Measurements from ENCODE around the gene LRRC66. TPM values are rescaled to one million over a fixed set of nuclear protein-coding genes. Genes with fewer than 3 reads are reported as not detected.

LRRC66 gene
- total and polyA plus RNA-seq, 9 of the 15 experiments (the other 6 are each of a cell fraction or from before 2014, with no cell fraction given): not detected

GRCh38 chr4:51960486-51960885 lies 59.7 kb downstream of the LRRC66 start:
- H3K4me2 ChIP-seq (ENCODE audit: insufficient read depth, low read length): no peak overlapping the region
- H3K79me2 ChIP-seq (ENCODE audit: control insufficient read depth, insufficient read depth, low read length): no peaks in the 10 kb centered on the region
- H3K27me3 ChIP-seq (ENCODE audit: control insufficient read depth in 2 of 2, insufficient read depth in 2 of 2, low read length in 2 of 2): no peaks in the 10 kb centered on the region
- H3K36me3 ChIP-seq (ENCODE audit: control insufficient read depth, insufficient read depth, low read length): no peaks in the 10 kb centered on the region
- TF ChIP-seq AFF4 (CRISPR knock-in tag; IDR thresholded peaks at IDR 0.05): no peak
- TF ChIP-seq KDM1A (IDR thresholded peaks at IDR 0.05): no peak
- TF ChIP-seq RUNX1 (IDR thresholded peaks at IDR 0.05; ENCODE audit: low read depth): no peak
- no peak for TF ChIP-seq CBX8 (IDR thresholded peaks at IDR 0.05; ENCODE audit: borderline replicate concordance, extremely low read depth, low read depth, low read length, poor library complexity, severe bottlenecking)
- no peak for TF ChIP-seq JUN (IDR thresholded peaks at IDR 0.05; ENCODE audit: borderline replicate concordance, low read depth, low read length)
- no peak for TF ChIP-seq JUN (CRISPR knock-in tag; IDR thresholded peaks at IDR 0.05; ENCODE audit: borderline replicate concordance)
- TF ChIP-seq FOXP4 (CRISPR knock-in tag; IDR thresholded peaks at IDR 0.05; ENCODE audit: borderline replicate concordance): no peak
- TF ChIP-seq ZNF239 (CRISPR knock-in tag; IDR thresholded peaks at IDR 0.05): no peak
- no peak for TF ChIP-seq ZNF655 (CRISPR knock-in tag; IDR thresholded peaks at IDR 0.05)
- TF ChIP-seq ZNF197 (CRISPR knock-in tag; IDR thresholded peaks at IDR 0.05; ENCODE audit: low read depth): no peak
- TF ChIP-seq NFATC3 (IDR thresholded peaks at IDR 0.05): no peak
- no peak for TF ChIP-seq ZNF277 (CRISPR knock-in tag; IDR thresholded peaks at IDR 0.05; ENCODE audit: borderline replicate concordance)
- no peak for TF ChIP-seq SRSF9 (IDR thresholded peaks at IDR 0.05; ENCODE audit: borderline replicate concordance, low read depth, low read length)
- TF ChIP-seq RBM34 (IDR thresholded peaks at IDR 0.05; ENCODE audit: borderline replicate concordance, insufficient read depth, low read length): no peak
- TF ChIP-seq CBX5 (IDR thresholded peaks at IDR 0.05; ENCODE audit: borderline replicate concordance, low read depth): no peak
- ATAC-seq (no peak), FAIRE-seq (no peak), DNase-seq (ENCODE audit: extremely low read depth in 1 of 4, low spot score in 3 of 4) (no peak)
- no peak overlapping the region for H2AFZ ChIP-seq (ENCODE audit: low read depth, low read length)
- no TSS peak for BruUV-seq (replicated peaks)
- no peaks in the 10 kb centered on the region for H4K20me1 ChIP-seq (replicated peaks; ENCODE audit: control insufficient read depth, insufficient read depth, low read length)
- POLR2A ChIA-PET: no interaction called here
- intact Hi-C loops (cut with micrococcal nuclease): no loop called here
- in situ Hi-C loops (cut with MboI): no loop called here
- H3K9me3 ChIP-seq (replicated peaks; ENCODE audit: control insufficient read depth, insufficient read depth, low read depth, low read length): no peaks in the 10 kb centered on the region
- CTCF ChIA-PET (ENCODE audit: low intra/inter-chr PET ratio): no interaction called here
- H3K9ac ChIP-seq (ENCODE audit: insufficient read depth in 1 of 2, low read depth in 2 of 2, low read length in 2 of 2): no peak overlapping the region
- H3K4me1 ChIP-seq (replicated peaks in 1 of 2; ENCODE audit: control insufficient read depth in 2 of 2, insufficient read depth in 2 of 2, low read length in 2 of 2): no peaks in the 10 kb centered on the region
- H3K27ac ChIP-seq (ENCODE audit: extremely low read depth, low read depth, low read length): no peak overlapping the region
- no peak overlapping the region for H3K4me3 ChIP-seq
- WGBS (ENCODE audit: insufficient coverage, low coverage, missing lambda C conversion rate): 2% methylated on average over 4 of the region's 4 CpGs
- no peaks in the 10 kb centered on the region for H3K9me1 ChIP-seq (ENCODE audit: control insufficient read depth, insufficient read depth, low read length)
